ENCODE results near the gene PIGN.

PIGN gene, protein sequence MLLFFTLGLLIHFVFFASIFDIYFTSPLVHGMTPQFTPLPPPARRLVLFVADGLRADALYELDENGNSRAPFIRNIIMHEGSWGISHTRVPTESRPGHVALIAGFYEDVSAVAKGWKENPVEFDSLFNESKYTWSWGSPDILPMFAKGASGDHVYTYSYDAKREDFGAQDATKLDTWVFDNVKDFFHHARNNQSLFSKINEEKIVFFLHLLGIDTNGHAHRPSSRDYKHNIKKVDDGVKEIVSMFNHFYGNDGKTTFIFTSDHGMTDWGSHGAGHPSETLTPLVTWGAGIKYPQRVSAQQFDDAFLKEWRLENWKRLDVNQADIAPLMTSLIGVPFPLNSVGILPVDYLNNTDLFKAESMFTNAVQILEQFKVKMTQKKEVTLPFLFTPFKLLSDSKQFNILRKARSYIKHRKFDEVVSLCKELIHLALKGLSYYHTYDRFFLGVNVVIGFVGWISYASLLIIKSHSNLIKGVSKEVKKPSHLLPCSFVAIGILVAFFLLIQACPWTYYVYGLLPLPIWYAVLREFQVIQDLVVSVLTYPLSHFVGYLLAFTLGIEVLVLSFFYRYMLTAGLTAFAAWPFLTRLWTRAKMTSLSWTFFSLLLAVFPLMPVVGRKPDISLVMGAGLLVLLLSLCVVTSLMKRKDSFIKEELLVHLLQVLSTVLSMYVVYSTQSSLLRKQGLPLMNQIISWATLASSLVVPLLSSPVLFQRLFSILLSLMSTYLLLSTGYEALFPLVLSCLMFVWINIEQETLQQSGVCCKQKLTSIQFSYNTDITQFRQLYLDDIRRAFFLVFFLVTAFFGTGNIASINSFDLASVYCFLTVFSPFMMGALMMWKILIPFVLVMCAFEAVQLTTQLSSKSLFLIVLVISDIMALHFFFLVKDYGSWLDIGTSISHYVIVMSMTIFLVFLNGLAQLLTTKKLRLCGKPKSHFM

DNA sequence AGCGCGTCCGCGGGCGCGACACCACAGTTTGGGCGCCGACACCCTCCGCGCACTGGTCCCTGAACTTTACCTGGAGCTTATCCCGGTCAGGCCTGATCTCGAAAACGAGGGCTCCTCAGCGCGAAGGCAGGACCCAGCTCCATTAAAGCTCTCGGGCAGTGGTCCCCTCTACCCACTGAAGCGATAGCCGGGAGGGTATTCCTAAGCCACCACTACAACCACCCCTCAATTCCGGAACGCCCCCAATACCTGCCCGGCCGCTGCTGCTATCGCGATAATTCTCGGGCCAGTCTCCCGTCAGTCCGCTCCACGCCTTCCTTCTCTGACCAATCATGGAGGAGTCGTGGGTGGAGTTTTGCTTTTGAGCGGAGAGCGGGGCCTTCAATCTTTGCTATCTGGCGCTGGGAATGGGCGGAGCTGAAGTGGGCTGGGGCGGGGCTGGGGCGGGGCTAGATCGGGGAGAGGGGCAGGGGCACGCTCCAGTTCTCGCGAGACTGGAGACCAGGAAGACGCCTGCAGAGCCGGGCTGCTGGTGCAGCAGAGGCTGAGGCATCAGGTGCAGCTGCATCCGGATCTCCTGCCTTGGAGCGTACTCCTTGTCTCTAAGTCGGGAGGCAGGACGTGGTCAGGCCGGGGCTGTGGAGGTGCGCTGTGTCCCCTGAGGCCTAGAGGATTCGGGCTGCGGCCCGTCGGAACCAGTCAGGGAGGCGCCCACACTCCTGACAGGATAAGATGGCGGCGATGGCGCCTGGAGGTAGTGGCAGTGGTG is at the start of gene PIGN, which contains the start of gene RELCH:
Gene PIGN (minus strand): TSS at position 283 of the 769 bp plus-strand sequence. CDS start 25,703 bp downstream, outside the sequence.
Gene RELCH (plus strand): TSS at position 482 of the 769 bp plus-strand sequence. CDS start 251 bp downstream, at position 733.
- DNase-seq (ENCODE audit: low read depth, low spot score): peak; percentile 91

DNA sequence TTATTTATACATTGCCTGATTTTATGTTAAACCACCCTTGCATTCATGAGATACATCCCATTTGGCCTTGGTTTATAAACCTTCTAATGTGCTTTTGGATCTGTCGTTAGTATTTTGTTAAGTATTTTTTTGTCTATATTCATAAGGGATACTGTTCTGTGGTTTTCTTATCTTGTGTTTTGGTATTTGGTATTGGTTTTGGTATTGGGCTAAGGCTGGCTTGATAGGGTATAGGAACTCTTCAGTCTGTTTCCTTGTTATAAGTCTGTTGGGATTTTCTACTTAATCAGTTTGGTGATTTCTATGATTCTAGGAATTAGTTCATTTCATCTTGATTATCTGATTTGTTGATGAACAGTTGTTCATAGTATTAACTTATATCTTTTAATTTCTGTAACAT is 49.4 kb upstream of the PIGN start:
- no peak for DNase-seq (ENCODE audit: low read depth, low spot score)

DNA sequence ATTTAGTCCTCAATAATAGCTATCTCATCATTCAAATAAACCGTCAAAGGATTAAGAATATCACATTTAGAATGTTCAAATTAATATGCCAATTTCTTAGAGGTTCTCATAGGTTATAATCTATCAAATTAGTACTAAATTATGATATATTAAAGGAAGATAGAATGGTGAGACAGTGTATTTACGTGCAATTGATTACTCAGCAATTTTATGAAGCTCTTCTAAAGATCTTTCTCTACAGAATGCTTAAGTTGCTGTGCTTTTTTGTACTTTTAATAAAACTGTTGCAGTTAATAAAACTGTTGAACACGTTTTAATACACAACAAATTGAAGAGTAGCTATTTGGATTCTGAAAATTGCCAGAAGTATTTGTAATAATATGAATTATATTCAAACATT is 39.2 kb upstream of the PIGN start:
- DNase-seq (ENCODE audit: low read depth, low spot score): no peak

DNA sequence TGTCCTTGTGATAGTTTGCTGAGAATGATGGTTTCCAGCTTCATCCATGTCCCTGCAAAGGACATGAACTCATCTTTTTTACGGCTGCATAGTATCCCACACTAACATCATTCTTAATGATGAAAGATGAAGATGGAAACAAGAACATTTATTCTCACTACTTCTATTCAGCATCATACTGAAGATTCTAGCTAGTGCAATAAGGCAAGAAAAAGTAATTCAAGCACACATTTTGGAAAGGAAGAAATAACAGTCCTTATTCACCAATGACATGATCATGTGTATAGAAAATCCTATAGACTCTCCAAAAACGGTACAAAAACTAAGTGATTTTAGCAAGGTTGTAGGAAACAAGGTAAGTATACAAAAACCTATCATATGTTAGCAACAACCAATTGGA is 37.4 kb upstream of the PIGN start:
- no peak for DNase-seq (ENCODE audit: low read depth, low spot score)

DNA sequence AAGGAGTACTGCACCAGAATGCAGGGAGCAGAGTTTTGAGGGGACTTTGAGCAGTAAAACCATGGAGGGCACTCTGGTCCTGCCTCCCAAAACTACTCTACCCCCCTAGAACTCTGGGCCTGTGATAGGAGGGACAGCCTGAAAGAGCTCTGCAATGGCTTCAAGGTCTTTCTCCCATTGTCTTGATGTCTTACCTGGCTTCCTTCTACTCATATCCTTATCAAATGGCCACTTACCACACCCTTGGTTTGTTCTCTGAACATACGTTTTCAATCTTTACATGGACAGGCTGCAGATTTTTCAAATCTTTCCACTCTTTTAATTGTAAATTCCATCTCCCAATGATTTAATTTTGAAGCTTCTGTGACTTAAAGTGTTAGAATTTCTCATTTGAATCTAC is 27.9 kb upstream of the PIGN start:
- DNase-seq (ENCODE audit: low read depth, low spot score): no peak

DNA sequence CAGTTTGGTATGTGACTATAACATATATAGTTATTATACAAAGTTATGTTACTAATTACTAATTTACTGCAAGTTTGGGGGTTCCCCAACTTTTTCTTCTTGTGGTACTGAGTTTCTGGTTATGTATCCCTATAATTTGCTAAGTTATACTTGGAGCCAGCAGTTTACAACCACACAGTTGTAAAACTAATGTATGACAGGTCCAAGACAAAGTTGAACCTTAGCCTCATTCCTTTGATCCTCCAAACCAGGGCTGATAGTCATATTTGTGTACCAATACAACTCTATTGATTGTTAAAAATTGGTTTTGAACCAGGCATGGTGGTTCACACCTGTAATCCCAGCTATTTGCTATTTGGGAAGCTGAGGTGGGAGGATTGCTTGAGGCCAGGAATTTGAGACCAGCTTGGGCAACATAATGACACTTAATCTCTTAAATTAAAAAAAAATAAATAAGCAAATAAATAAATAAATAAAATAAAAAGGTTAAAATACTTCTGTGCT is 24.5 kb upstream of the PIGN start:
- DNase-seq (ENCODE audit: low read depth, low spot score): no peak

- no peak for DNase-seq (ENCODE audit: low read depth, low spot score)
These were observed 23.3 kb upstream of the PIGN start for GRCh38 chr18:62210138-62210537.

- DNase-seq (ENCODE audit: low read depth, low spot score): no peak
These were observed 22.2 kb upstream of the PIGN start for GRCh38 chr18:62209046-62209445.

DNA sequence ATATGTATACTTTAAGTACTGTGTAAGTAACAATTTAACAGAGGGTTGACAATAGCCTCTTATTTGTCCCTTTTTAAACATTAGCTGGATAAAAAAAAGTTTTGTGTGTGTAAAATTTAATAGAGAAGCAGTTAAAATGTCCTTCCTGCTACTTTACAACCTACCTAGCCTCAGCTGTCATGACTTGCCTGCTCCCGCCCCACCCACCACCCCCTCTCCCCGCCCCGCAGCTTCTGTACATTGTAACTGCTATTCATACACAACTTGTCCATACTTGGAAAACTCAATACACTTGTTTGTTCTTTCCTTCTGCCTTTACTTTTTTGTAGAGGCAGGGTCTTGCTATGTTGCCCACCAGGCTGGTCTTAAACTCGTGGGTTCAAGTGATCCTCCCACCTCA is 19.7 kb upstream of the PIGN start:
- DNase-seq (ENCODE audit: low read depth, low spot score): no peak

DNA sequence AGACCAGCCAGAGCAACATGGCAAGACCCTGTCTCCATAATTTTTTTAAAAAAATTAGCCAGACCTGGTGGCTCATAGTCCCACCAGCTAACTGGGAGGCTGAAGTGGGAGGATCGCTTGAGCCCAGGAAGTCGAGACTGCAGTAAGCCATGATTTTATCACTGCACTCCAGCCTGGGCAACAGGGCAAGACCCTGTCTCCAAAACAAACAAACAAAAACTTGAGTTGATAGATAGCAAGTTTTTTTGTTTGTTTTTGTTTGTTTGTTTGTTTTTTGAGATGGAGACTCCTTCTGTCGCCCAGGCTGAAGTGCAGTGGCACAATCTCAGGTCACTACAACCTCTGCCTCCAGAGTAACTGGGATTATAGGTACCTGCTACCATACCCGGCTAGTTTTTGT is 19.0 kb upstream of the PIGN start:
- DNase-seq (ENCODE audit: low read depth, low spot score): no peak

DNA sequence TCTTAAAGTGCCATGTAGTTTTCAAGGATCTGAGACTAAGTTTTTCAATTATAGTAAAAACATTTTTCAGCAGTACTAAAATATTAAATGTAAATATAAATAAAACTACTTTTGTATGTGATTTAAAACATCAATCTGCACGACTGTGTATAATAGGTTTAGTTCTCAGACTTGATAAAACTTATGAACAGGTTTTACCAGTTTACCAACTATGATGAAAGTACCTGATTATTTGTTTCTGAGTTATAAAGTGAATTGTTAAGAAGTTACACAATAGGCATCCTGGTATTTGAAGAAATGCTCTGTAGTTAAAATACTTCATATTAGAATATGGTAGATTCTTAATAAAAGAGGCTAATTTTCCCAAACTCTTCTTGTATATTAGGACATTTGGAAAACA is 15.0 kb upstream of the PIGN start:
- no peak for DNase-seq (ENCODE audit: low read depth, low spot score)

DNA sequence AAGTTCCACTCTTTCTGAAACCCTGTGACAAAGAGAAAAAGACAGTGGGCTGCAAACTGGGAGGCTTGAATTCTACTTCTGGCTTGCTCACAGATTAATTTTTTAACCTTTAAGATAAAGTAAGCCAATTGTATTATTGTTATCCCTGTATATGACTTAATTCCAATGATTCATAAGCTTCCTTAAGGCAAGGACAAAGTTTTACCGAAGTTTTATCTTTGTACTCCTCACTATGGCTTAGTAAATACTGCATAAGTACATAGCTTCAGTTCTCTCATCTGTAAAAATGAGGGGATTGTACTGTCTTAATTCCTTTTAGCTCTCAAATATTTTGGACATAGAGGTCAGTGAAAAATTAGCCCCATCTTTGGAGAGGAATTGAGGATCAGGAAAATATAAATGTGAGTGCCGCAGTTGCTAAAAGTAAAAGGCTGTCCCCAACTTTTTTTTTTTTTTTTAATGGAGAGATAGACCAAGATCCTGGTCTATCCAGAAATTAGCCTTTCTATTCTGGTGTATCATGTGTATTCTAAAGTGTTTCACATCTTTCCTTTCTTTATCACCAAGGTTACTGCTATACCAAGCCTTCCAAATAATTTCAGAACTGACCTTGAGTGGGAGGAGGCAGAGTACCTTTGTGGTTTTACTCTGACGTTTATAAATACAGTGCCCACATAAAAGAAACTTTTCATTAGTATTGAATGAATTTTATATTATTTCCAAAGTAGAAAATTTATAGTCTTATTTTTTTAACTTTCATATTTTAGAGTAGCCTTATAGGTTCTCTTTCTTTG is 13.5 kb upstream of the PIGN start:
- DNase-seq (ENCODE audit: low read depth, low spot score): no peak

DNA sequence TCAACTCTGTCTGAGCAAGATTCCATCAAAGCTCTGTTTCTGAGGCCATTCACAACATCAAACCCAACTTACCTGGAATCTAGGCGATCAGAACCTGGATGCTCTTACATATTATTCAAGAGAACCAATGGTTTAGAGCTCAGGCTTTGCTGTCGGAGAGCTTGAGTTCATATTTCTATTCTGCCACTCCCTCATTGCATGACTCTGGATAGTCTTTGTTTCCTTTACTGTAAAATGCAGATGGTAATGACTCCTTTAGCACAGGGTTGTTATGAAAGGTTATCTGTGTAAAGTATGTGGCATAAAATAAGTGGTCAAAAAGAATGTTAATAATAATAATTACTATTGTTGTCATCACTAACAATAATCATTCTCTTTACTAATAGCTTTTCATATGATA is 12.8 kb upstream of the PIGN start:
- DNase-seq (ENCODE audit: low read depth, low spot score): no peak

DNA sequence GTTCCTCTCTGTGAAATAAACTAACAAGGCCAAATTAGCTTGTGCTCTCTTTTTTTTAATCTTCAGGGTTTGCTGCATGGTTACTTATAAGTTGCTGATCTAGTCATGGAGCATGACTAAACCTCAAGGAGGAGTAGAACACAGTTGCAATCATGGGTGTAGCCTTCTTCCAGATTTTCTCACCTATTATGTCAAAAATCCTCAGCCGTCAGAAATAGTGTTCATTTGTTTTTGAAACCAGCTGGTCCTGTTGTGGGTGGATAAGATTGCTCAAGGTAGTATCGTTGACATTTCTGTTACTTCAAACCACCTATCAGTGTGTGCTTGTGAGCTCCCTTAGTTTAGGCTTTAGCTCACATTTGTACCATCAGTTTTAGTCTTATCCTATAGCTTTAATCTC is 11.4 kb upstream of the PIGN start:
- no peak for DNase-seq (ENCODE audit: low read depth, low spot score)

DNA sequence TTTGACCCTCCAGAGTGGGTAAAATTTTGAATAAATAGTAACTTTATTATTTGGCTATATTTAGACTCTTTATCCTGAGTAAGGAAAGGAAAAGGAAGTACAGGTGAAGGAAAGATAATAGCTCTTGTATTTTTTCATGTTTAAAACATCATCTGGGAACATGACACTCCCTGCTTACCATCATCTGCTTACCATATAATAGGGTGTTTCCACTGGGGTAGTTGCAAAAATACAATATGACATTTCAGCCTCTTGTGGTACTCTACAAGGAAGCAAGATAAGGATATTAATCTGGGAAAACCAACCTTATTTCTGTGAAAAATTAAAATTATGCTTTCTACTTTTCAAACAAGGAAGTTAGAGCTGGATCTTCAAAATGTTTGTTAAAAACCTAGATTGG is 10.1 kb upstream of the PIGN start:
- DNase-seq (ENCODE audit: low read depth, low spot score): no peak

GRCh38 chr18:62196079-62196478 is 9.2 kb upstream of the PIGN start:
- no peak for DNase-seq (ENCODE audit: low read depth, low spot score)

- DNase-seq (ENCODE audit: low read depth, low spot score): no peak
These were observed 2.4 kb upstream of the PIGN start for GRCh38 chr18:62189208-62189607.

DNA sequence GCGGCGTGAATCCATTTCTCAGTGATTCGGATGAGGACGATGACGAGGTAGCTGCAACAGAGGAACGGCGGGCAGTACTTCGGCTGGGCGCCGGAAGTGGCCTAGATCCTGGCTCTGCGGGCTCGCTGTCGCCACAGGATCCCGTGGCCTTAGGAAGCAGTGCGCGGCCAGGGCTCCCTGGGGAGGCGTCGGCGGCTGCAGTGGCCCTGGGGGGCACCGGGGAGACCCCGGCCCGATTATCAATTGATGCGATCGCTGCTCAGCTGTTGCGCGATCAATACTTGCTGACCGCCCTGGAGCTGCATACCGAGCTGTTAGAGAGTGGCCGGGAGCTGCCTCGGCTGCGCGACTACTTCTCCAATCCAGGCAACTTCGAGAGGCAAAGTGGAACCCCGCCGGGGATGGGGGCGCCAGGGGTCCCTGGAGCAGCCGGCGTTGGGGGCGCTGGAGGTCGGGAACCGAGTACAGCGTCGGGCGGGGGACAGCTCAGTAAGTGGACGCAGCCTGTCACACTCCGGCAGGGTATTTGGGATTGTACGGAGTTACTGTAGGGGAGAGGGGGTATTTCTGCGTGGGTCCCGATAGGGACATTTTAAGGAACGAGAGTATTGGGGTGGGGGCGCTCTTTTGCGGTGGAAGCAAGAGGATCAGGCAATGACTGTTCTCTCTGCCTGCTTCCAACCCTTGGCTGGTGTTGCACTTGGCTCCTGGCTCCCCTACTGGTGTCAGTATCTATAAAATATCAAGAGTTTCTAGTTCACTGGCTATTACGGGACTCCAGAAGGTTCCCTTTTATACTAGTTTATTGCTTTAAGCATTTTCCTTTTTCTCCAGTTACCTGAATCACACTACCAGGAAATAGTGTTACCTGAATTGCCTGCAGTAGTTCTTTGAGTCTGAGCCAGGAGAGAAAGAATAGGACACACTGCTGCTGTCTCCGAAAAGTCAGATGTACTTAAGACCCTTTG is 971 bp upstream of the PIGN start:
- DNase-seq (ENCODE audit: low read depth, low spot score): no peak

- no peak for DNase-seq (ENCODE audit: low read depth, low spot score)
These were observed 420 bp downstream of the PIGN start for GRCh38 chr18:62186499-62186773.

Measured in iPS DF 19.7 (cell line).